Left forelimb (tissue), 1 donor: ENCODE data around the gene PLRG1.

Experiments used
- DNase-seq: peaks from one replicate; pipeline ENCODE4 v3.0.0-alpha.2; 2018; ENCODE audit warnings: low spot score

Gene PLRG1

DNA sequence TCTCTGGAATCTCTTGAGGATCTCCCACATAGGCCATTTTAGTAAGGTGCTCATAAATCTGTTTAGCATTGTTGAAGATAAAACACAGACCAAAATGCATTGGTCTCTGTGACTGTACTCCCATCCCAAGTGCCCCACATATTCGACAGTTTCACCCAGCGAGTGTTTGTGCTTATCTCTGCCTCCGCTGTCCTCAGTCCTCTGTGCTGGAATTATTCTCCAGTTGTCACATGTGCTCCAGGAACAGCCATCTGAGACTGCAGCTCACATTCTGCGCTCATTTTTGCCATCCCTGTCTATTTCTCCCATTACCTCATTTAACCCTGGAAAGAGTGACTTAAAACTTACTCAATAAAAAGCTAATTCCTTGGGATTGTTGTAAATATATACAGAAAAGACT lies 31.0 kb downstream of the PLRG1 start:
- DNase-seq = no peak

DNA sequence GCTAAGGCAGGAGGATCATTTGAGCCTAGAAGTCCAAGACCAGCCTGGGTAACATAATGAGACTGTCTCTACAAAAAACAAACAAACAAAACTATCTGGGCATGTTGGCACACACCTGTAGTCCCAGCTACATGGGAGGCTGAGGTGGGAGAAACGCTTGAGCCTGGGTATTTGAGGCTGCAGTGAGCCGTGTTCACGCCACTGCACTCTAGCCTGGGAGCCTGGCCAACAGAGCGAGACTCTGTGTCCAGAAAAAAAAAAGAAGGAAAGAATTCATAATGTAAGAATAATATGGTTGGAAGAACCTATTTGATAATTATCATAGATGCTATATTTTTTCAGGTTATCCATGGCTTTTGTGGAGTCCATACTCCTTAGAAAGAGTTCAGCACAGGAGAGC lies 32.6 kb downstream of the PLRG1 start:
- DNase-seq = no peak

DNA sequence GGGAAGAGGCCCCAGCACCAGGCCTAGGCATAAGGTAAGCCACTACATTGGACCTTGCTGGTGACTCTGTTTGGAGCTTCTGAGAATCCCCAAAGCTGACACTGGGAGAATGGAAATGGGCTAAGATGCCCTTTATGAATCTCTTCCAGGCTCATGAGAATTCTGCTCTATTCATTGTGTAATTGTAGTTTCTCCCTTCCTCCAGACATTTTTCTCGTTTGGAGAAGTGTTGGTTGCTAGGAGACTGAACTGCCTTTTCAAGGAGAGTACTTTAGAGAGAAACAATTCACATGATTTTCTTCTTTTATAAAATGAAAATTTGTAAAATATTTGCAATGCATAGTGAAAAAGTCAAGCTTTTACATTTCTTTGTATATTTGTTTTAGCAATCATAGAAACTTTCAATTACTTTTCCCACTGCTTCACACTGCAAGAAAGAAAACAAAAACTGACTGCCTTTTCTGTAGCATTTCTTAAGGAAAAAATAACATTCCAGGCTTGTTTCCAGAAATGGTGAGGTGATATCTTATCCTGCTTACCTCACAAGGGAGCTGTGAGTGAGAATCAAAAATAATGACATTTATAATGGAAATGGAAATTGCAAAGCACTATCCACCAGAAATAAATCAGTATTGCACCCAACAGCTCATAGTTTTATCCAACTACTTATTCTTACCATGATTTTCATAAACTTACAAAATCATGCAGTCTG lies 33.7 kb downstream of the PLRG1 start:
- DNase-seq = no peak

DNA sequence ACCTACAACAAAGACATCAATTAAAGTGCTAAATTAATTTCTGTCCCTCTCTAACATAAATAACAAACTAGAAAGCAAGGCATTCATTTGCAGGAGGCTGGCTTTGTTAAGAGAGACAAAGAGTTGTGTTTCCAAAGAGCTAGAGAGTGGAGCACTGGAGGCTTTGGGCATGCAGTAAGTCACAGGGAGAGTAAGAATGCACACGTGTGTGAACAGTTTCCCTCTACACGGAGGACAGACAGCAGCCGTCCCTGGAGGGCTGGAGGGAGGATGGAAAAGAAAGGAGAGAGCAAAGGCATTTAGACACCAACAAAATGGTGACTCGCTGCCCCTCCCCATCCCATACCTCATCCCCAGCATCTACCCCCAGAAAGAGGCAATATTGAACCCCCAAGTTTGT lies 38.2 kb downstream of the PLRG1 start:
- DNase-seq = no peak

DNA sequence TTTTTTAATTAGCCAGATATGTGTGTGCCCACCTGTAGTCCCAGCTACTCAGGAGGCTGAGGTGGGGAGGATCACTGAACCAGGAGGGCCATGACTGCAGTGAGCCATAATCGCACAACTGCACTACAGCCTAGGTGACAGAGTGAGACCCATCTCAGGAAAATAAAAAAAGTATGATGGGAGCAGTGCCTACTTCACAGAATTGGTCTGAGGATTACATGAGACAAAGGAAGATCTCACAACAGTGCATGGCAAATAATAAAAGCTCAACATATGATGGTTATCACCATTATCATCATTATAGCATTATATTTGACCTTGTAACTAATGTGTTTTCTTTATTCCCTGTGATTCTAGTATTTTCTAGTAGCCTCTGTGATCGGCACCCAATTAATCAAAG lies 38.7 kb downstream of the PLRG1 start:
- no peak for DNase-seq

DNA sequence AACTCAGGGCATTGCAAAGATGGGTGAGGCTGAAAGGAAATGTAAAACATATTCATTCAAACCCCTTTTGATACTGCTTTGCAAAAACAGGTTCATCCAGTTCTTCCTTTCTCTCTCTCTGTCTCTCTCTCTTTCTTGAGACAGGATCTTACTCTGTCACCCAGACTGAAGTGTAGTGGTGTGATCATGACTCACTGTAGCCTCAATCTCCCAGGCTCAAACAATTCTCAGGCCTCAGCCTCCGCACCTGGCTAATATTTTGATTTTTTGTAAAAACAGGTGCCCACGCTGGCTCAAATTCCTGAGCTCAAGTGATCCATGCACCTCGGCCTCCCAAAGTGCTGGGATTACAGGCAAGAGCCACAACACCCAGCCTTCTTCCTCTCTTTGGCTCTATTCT lies 43.0 kb downstream of the PLRG1 start:
- no peak for DNase-seq

DNA sequence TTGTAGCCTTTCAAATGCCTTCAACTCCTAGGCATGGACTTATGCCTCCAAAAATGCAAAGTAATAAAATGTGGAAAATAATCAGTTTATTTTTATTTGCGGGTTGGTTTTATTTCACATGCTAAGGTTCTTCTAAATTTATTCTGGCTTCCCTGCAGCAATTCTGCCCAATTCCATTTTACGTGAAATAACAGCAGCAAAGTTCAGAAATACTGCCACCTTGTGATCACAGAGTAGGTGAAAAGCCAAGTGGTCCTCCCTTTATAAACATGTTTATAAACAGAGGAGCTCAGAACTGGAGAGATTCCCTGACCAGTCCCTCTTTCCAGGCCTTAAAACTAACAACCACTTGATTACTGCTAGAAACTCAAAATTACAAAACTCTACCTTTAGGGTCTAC lies 43.9 kb downstream of the PLRG1 start:
- DNase-seq = no peak

DNA sequence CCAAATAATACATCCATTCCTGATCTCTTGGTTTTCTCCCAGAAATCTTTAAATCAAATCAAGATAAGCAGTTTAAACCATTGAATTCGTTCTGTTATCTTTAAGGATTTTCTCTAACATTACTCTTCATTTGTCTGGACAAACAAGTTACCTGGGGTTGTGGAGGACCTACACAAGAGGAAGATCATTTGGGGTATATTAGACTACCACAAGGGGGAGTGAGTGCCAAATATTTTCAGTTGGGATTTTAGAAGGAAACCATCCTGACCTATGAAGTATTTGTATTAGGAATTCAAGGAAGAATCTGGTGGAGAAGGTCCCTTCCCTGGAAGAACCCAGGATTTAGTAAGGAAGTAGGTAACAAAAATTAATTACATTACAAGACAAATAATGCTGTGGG lies 46.6 kb downstream of the PLRG1 start:
- no peak for DNase-seq

DNA sequence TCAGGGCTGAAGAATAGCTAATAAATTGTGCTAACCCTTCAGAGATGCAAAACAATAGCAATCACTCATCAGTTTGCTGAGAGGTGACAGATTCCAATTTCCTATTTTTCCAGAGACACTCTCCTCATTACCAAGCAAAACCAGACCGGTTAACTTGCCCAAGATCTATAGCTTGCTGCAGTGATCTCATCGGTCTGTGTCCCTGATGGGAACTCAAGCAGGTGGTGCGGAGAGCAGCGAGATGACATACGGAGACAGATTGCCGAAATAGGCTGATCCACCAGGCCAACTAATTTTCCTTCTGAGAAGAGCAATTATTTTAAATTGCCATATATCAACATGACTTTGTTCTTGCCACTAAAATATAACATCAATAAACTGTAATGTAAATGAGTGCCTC lies 48.1 kb downstream of the PLRG1 start:
- DNase-seq = no peak

DNA sequence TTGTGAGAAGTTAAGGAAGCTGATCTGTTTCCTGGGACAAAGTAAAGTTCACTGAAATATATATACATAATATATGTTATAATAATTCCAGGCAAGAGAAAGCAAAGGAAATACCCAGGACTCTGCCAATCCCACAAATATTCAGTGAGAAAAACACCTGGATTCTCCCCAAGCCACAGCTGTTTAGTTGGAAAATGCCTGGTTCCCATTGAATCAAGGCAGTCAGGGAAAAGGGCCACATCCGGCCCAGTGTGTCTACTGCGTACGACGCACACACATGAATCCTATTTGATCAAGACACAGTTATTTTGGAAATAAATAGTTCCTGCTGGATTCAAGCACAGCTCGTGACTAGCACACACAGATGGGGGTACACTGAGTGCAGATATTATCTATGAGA lies 52.3 kb downstream of the PLRG1 start:
- DNase-seq = no peak

DNA sequence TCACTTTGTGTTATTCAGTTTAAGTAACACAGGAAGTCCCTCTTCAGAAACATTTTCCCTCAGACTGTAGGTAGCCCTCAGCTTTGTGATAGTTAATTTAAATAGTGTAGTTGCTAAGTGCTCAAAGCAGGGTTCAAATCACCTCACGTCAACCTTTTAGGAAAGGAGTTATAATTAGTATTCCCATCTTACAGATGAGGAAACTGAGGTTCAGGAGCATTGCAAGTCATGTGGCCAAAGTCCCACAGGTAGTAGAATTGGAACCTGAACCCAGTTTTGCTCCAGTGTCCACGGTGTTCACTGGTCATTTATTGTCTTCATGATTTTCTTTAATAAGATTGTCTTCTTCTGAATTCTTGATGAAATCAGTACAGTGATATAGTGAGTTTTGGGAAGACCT lies 54.3 kb downstream of the PLRG1 start:
- DNase-seq = no peak

DNA sequence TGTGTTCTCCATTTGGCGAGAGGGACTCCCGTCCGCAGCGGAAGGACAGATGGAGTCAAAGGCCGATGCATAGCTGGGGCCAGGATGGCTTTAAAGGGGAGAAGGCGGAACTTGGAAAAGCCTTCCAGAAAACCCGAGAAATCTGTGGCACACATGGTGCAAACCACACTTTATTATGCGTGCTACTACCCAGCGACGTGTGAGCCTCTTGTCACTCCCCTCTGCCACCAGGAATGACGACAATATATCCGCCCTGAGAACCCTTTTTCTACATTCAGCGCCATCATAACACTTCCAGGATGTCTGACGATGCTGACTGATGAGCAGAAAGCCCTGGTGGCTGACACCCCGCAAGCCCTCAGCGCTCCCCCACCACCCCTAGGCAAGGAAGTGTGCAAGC lies 57.9 kb downstream of the PLRG1 start:
- DNase-seq = no peak

DNA sequence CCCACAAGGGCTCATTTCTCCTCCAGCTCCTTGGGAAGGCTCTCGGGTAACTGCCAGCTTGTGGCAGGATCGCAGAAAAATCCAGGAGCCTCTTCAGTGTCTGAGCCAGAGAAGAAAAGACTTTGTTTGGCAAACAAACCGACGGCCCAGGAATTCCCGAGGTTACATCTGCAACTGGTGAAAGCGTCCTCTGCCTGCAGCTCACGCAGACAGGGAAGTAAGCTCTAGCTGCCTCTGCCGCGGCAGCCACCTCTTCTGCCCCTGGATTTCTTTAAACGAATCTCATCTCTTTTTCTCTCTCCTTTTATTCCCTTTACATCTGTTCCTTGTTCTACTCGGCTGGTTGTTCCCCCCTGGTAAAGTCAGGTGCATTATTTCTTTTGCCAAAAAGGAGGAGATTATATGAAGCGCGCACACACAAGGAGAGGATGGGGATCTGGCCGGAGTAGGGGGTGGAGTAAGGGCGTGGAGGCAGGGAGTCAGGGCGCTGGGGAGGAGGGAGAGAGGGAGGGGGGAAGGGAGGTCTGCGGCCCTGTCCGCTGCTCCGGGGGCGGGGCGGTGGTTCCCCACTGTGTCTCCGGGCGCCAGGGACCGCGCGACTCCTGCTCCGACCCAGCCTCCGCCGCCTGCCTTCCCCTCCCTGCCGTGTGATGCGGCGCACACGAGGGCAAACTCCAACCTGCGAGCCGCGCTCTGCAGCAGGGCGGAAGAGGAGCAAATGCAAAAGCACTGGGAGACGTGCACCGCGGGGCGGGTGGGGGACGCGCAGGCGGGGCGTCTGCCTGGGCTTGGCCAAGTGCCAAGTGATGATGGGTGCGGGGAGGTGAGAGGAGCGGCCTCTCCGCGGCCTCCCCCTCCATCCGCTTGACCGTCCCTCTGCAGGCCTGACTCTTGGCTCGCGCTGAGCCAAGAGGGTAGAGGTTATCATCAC lies 58.6 kb downstream of the PLRG1 start, which contains the start of gene DCHS2:
TSS of gene DCHS2 (minus strand) at position 459 of the 931 bp plus-strand sequence. CDS start at position 15, 444 bp downstream.
- DNase-seq = peak; percentile 80

DNA sequence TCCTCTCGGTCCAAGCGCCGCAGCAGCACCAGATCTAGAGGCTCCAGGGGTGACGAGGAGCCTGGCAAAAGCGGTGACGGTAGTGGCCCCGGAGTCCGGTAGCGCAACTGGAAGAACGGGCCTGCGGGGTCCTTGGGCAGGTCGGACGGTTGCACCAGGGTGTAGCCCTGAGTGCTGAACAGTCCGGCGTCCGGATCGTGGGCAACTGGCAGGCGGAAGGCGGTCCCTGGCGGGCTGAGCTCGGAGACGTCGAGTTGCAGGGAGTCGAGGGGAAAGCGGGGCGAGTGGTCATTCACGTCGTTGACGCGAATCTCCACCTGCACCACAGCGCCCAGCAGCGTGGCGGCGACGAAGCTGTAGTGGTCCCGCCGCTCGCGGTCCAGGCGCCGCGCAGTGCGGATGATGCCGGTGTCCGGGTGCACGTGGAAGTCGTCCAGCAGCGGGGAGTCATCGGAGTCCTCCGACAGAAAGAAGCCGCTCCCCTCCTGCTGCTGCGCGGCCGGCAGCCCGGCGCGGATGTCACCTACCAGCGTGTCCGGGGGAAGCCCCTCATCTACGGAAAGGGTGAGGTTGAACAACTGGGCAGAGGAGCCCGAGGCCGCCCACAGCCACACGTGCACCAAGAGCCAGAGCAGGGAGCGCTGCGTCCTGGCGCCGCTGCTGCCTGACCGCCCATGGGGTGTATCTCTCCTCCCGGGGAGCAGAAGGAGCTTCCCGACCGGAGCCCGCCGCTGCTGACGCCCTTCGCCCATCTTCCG lies 59.4 kb downstream of the PLRG1 start:
- peak; percentile 72 for DNase-seq

DNA sequence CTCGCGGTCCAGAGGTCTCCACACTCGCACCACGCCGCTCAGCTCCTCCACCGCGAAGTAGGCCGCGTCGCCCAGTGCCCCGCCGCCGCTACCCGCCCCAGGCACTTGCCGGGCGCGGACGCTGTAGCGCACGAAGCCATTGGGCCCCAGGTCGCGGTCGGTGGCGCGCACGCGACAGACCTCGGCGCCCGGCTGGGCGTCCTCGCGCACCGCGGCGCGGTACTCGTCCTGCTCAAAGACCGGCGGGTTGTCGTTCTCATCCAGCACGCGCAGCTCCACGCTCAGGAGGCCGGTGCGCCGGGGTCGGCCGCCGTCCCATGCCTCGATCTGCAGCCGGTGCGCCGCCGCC lies 60.0 kb downstream of the PLRG1 start:
- DNase-seq = no peak

DNA sequence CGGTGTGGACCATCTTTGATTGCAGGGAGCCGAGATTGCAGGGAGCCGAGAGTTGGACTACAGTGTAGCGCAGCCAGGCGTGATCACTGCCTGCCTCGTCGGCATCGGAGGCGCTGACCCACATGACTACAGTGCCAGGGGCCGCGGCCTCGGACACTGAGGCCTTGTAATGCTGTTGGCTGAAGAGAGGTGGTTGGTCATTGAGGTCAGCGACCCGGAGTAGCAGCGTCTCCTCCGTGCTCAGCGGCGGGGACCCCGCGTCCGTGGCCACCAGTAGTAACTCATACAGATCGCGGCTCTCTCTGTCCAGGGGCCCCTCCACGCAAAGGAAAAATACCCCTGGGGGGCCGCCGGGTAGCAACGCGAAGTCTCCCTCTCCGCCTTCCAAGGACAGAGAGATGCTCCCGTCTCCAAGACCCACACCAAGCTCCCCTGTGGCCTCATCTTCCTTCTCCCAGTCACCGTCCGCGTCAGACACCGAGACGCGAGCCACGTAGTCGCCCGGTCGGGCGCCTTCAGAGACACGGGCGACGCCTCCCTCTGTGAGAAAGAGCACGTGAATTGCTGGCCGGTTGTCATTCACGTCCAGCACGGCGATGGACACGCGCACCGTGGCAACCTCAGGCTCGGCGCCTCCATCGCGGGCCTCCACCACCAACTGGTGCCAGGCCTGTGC lies 60.5 kb downstream of the PLRG1 start:
- no peak for DNase-seq

DNA sequence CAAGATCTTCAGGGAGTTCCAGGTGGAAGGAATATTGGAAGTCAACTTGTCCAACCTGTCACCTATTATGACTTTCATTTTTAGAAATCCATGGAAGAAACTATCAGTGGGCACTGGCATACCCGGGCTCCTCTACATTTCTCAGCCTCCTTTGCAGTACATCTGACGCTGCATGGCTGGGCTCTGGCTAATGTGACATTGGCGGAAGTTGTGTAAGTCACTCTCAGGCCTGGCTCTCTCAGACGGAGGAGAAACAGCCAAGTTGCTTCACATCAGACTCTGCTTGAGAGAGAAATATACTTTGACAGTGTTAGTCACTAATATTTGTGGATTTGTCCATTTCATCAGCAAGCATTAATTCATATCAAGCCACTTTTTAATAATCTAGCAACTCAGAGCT lies 63.1 kb downstream of the PLRG1 start:
- no peak for DNase-seq

DNA sequence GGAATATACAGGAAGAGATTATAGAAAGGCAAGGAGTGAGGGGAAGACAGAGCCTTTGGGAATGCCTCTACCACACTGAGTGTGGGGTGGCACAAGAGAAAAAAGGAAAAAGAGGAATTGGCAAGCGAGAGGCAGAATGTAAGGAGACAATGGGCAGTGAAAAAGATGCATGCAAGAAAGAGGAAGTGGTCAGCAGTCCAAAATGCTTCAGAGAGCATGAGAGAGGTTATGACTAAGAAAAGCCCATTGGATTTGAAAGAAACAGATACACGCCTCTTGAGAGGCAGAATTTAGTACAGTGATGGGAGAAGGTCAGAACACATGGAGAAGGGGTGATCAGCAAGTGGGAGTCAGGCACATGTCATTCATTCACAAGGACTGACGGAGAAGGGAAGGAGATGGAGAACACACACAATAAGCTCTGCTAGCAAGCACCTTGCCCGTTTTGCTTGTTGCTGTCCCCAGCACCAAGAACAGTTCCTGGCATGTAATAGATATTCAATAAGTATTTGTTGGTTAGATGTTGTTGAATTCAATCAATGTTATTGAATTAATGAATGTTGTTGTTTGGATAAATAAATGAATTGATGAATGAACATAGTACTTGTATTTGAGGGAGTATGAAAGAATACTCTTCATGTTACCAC lies 65.0 kb downstream of the PLRG1 start:
- no peak for DNase-seq
